ENCODE results near the gene UPK3BL1.
"Not testable (repeated sequence)": the region's sequence is repeated elsewhere in the genome, so short reads cannot be mapped to it uniquely, and the experiment has no call there.

The UPK3BL1 gene

GRCh38 chr7:102642691-102643090 lies at the start of gene UPK3BL1:
TSS of gene UPK3BL1 (minus strand) at chr7:102642791. CDS start at chr7:102642741, 50 bp downstream.
- TF ChIP-seq NFIC (IDR thresholded peaks at IDR 0.05); EP300 (IDR thresholded peaks at IDR 0.05; ENCODE audit: borderline replicate concordance); ZBTB7A (IDR thresholded peaks at IDR 0.05; ENCODE audit: low read depth): not testable (repeated sequence)

GRCh38 chr7:102671166-102671955 lies 28.8 kb upstream of the UPK3BL1 start, which contains the start of gene POLR2J2:
TSS of gene POLR2J2 (minus strand) at chr7:102671663. CDS start at chr7:102671601, 62 bp downstream.
- TF ChIP-seq RAD21 (IDR thresholded peaks at IDR 0.05; ENCODE audit: low read depth); EP300 (IDR thresholded peaks at IDR 0.05; ENCODE audit: borderline replicate concordance); YY1 (IDR thresholded peaks at IDR 0.05; ENCODE audit: low read depth): not testable (repeated sequence)

GRCh38 chr7:102649924-102650323 lies 7.3 kb upstream of the UPK3BL1 start, which contains the start of gene SPDYE2B:
TSS of gene SPDYE2B (plus strand) at chr7:102650319. CDS start at chr7:102652349, 2,030 bp downstream.
- not testable (repeated sequence) for TF ChIP-seq CREB1 (IDR thresholded peaks at IDR 0.05; ENCODE audit: low read depth); MAX (IDR thresholded peaks at IDR 0.05); ZBTB7A (IDR thresholded peaks at IDR 0.05; ENCODE audit: low read depth)

GRCh38 chr7:102616507-102617125 lies 26.0 kb downstream of the UPK3BL1 start, which contains the start of gene RASA4:
TSS of gene RASA4 (minus strand) at chr7:102616756. CDS start at chr7:102616689, 67 bp downstream.
- peak; percentile 67; the same call in 1 of the 2 replicates for TF ChIP-seq ZBTB7A (IDR thresholded peaks at IDR 0.05; ENCODE audit: low read depth)

All from Ishikawa (cell line).